ENCODE data around the gene TBXAS1.

DNA sequence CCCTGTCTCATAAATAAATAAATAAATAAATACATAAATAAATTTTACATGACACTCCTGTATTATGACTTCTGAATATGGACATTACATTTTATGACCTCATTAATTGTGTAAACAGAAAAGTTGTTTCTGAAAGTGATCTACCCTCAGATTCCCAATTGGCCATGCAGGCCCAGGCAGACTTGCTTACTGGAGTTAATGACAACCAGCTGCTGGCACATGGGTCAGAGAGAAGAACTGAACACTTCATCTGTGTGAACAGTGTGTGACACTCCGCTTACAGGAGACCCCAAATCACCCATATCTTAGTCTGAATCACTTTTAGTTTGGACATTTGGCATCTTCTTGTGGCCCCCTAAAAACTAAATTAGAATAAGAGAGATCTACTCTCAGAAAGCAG, 202.3 kb downstream of the TBXAS1 start:
- no peak for TF ChIP-seq POLR2A (IDR thresholded peaks at IDR 0.05)
- TF ChIP-seq, protein P1, sequence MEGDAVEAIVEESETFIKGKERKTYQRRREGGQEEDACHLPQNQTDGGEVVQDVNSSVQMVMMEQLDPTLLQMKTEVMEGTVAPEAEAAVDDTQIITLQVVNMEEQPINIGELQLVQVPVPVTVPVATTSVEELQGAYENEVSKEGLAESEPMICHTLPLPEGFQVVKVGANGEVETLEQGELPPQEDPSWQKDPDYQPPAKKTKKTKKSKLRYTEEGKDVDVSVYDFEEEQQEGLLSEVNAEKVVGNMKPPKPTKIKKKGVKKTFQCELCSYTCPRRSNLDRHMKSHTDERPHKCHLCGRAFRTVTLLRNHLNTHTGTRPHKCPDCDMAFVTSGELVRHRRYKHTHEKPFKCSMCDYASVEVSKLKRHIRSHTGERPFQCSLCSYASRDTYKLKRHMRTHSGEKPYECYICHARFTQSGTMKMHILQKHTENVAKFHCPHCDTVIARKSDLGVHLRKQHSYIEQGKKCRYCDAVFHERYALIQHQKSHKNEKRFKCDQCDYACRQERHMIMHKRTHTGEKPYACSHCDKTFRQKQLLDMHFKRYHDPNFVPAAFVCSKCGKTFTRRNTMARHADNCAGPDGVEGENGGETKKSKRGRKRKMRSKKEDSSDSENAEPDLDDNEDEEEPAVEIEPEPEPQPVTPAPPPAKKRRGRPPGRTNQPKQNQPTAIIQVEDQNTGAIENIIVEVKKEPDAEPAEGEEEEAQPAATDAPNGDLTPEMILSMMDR (IDR thresholded peaks at IDR 0.05), result no peak
- TF ChIP-seq POLR2AphosphoS5 (IDR thresholded peaks at IDR 0.05), result no peak

Data from transverse colon (tissue), 4 donors.